Aorta (tissue), 5 donors: ENCODE results near the gene AKAP13. TPM values are rescaled to one million over a fixed set of nuclear protein-coding genes. Genes with fewer than 3 reads are reported as not detected.

ENCODE experiments used
- ATAC-seq: fragments of 200-7000 bp; cut with Tn5 transposase; one replicate; pipeline ENCODE4 v1.9.1; 2022; ENCODE audit warnings: moderate library complexity; ENCODE audit not compliant: low FRiP score
- DNase-seq, 2 donors: peaks; one replicate each; pipeline ENCODE4 v3.0.0-alpha.2; 2020
- H3K27ac ChIP-seq, 2 donors: one replicate each; pipeline ENCODE4 v1.5.1; 2013; ENCODE audit warnings: low read length in 2 of 2, mild to moderate bottlenecking in 2 of 2, moderate library complexity in 2 of 2, control low read depth in 1 of 2, inconsistent platforms in 1 of 2, low read depth in 1 of 2
- H3K27me3 ChIP-seq, 2 donors: one replicate each; pipeline ENCODE4 v1.6.1; 2013; ENCODE audit warnings: control low read depth in 1 of 2, low read length in 1 of 2, mild to moderate bottlenecking in 1 of 2, moderate library complexity in 1 of 2; ENCODE audit not compliant: insufficient read depth in 2 of 2, control insufficient read depth in 1 of 2
- H3K36me3 ChIP-seq, 2 donors: one replicate each; pipeline ENCODE4 v1.6.1; 2013; ENCODE audit warnings: control low read depth in 1 of 2, low read length in 1 of 2, mild to moderate bottlenecking in 1 of 2; ENCODE audit not compliant: insufficient read depth in 2 of 2, control insufficient read depth in 1 of 2
- H3K4me1 ChIP-seq, 2 donors: one replicate each; pipeline ENCODE4 v1.6.1; 2013; ENCODE audit warnings: low read length in 2 of 2, control low read depth in 1 of 2, mild to moderate bottlenecking in 1 of 2, moderate library complexity in 1 of 2; ENCODE audit not compliant: insufficient read depth in 2 of 2, control insufficient read depth in 1 of 2
- H3K4me3 ChIP-seq, 2 donors: one replicate each; pipeline ENCODE4 v1.5.1; 2013; ENCODE audit warnings: low read length in 2 of 2, control low read depth in 1 of 2, mild to moderate bottlenecking in 1 of 2
- H3K9me3 ChIP-seq: one replicate; pipeline ENCODE4 v1.6.1; 2013; ENCODE audit warnings: mild to moderate bottlenecking, low read length; ENCODE audit not compliant: control insufficient read depth
- WGBS, 2 donors: extraction: QIAGEN DNeasy Blood & Tissue Kit; methylation state at CpG; one replicate each; pipeline ENCODE4 v1.1.7; 2013; 5-methylcytosine and 5-hydroxymethylcytosine counted together
- intact Hi-C, 2 donors: fragments of 100-400 bp; cut with DNase I; formaldehyde crosslinking; loops; one replicate each; pipeline versions ENCODE4 v1.14.2 to v1.15.0; 2022
- polyA plus RNA-seq, 2 donors: library from polyadenylated mRNA; stranded (reverse); fragments of 200-250 nt; gene quantifications; one replicate each; pipeline ENCODE4 v1.2.3, GENCODE V29; 2013
- total RNA-seq, 2 donors: library from RNA; stranded (reverse); fragmentation: NEBNext Ultra II Directional; extraction: Animal tissue kit (Norgen Biotek cat#: 25700); gene quantifications; one replicate each; pipeline ENCODE4 v1.2.1, GENCODE V29; 2021
- donor health status: healthy with polysubstance abuse.
- donor health status: Bipolar disorder and iron deficiency.
- donor health status: DM: no; HTN: no; CAD: no.
- donor health status: DM: no; HTN: no; CAD: no.
- donor health status: DM: yes; HTN: yes; CAD: no.

The AKAP13 gene
- total and polyA plus RNA-seq, 4 donors, result 29.6 to 267 (median 138) TPM

DNA sequence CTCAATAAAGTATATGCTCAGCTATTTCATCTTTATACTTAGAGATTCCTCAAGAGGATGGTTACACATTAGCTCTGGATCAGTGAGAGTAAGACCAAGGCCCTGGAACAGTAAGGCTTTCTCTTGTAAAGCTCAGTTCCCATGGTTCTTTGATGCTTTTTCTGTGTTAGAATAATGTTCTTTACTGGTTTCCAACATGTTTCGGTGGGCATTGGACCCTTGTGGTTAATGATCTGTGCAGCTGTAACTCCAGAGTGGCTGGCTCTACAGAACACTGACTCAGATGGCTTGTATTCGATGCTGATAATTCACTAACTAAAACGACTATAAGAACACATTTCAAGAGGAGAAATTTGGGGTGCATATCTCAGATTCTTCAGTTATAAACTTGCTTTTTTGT, 114.7 kb downstream of the AKAP13 start:
- WGBS, 2 donors, result 75 to 79% methylated on average over 3 of the region's 3 CpGs
- Histone ChIP-seq H3K4me3 (no peak overlapping the region), H3K9me3 (no peaks in the 10 kb centered on the region), H3K27me3 (no peaks in the 10 kb centered on the region), H3K27ac (no peak overlapping the region), H3K36me3 (no peaks in the 10 kb centered on the region), H3K4me1 (no peaks in the 10 kb centered on the region)
- DNase-seq (no peak), ATAC-seq (no peak)
- intact Hi-C loops, result loop anchor here in 1 of 2 donors (10.0 kb wide), 1 partner anchor 340 kb away; no protein-coding TSS in a partner anchor

- DNase-seq (no peak), ATAC-seq (no peak)
- no peaks in the 10 kb centered on the region for H3K36me3 ChIP-seq
- intact Hi-C loops, result loop anchor here in 1 of 2 donors (10.0 kb wide), 1 partner anchor 339 kb away; no protein-coding TSS in a partner anchor
- H3K27ac ChIP-seq, result no peak overlapping the region
- H3K9me3 ChIP-seq, result no peaks in the 10 kb centered on the region
- peaks cover 0 to 3% of the 10 kb centered on the region in 2 donors for H3K4me1 ChIP-seq
- WGBS, 2 donors, result 94 to 96% methylated on average over 2 of the region's 2 CpGs
- no peaks in the 10 kb centered on the region for H3K27me3 ChIP-seq
- H3K4me3 ChIP-seq, result no peak overlapping the region
Observed at GRCh38 chr15:85495544-85495943, 115.1 kb downstream of the AKAP13 start.

DNA sequence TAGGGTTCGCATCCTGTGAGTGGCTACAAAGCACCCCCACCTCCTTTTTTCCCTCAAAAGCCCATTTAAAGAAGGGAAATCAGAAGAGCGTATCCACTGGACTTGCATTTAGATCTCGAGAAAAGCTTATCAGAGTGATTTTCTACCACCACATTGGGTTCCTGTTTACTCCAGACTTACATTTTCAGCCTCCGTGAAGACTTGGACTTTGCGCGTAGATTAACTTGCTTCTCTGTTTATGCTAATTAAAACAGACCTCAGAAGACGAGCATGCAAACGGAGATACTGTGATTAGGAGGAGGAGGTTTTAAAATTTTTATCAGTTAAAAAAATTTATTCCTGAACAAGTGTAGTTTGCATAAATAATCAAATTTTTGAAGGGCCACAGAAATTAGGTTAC, 115.7 kb downstream of the AKAP13 start:
- Histone ChIP-seq H3K27me3 (no peaks in the 10 kb centered on the region), H3K4me3 (no peak overlapping the region), H3K27ac (no peak overlapping the region), H3K4me1 (peaks cover 0 to 4% of the 10 kb centered on the region in 2 donors), H3K36me3 (no peaks in the 10 kb centered on the region), H3K9me3 (no peaks in the 10 kb centered on the region)
- DNase-seq (no peak), ATAC-seq (no peak)
- intact Hi-C loops, result loop anchor here in 1 of 2 donors (10.0 kb wide), 1 partner anchor 339 kb away; no protein-coding TSS in a partner anchor
- 85 to 88% methylated on average over 8 of the region's 8 CpGs for WGBS, 2 donors

- Histone ChIP-seq H3K4me3 (no peak overlapping the region), H3K36me3 (no peaks in the 10 kb centered on the region), H3K9me3 (no peaks in the 10 kb centered on the region), H3K4me1 (peaks cover 0 to 4% of the 10 kb centered on the region in 2 donors), H3K27me3 (no peaks in the 10 kb centered on the region), H3K27ac (no peak overlapping the region)
- WGBS, 2 donors, result 49 to 62% methylated on average over 2 of the region's 2 CpGs
- ATAC-seq (no peak), DNase-seq (no peak)
- intact Hi-C loops, result loop anchor here in 1 of 2 donors (10.0 kb wide), 1 partner anchor 338 kb away; no protein-coding TSS in a partner anchor
Observed at GRCh38 chr15:85496551-85497171, 116.3 kb downstream of the AKAP13 start.

GRCh38 chr15:85497172-85497569, 116.8 kb downstream of the AKAP13 start:
- H3K4me3 ChIP-seq, result no peak overlapping the region
- H3K4me1 ChIP-seq, result peaks cover 0 to 4% of the 10 kb centered on the region in 2 donors
- no peaks in the 10 kb centered on the region for H3K27me3 ChIP-seq
- intact Hi-C loops, result loop anchor here in 1 of 2 donors (10.0 kb wide), 1 partner anchor 338 kb away; no protein-coding TSS in a partner anchor
- H3K9me3 ChIP-seq, result no peaks in the 10 kb centered on the region
- WGBS, 2 donors, result 82 to 86% methylated on average over 2 of the region's 2 CpGs
- DNase-seq (no peak), ATAC-seq (no peak)
- no peaks in the 10 kb centered on the region for H3K36me3 ChIP-seq
- H3K27ac ChIP-seq, result no peak overlapping the region

- H3K27ac ChIP-seq, result no peak overlapping the region
- intact Hi-C loops, result loop anchor here in 1 of 2 donors (10.0 kb wide), 1 partner anchor 336 kb away; no protein-coding TSS in a partner anchor
- 89% methylated on average over 6 of the region's 6 CpGs for WGBS, 2 donors
Observed at GRCh38 chr15:85498471-85498870, 118.1 kb downstream of the AKAP13 start.

DNA sequence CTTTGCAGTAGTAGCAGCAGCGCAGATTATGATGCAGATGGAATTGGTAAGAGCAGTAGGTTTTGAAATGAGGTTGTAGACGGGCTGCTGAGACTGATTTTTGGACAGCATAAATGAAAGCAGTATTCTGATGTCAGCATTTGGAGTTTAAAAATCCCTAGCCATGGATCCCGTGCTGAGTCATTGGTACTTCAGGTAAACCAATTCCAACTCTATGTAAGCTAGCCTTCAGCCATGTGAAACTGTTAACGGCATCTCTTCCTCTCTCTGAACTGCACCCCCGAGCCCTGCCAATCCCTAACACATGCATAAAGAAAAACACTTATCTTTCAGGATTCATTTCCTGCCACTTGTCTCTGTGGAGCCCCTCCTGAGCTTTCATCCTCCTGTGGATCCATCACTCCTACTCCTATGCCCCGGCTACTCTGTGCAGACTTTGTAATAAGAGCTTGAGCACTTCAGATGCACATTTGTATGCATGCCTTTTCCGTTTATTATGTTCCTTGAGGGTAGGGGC, 119.0 kb downstream of the AKAP13 start:
- DNase-seq, result no peak
- no peak for ATAC-seq
- H3K27me3 ChIP-seq, result no peaks in the 10 kb centered on the region
- no peaks in the 10 kb centered on the region for H3K9me3 ChIP-seq
- no peak overlapping the region for H3K27ac ChIP-seq
- peaks cover 0 to 4% of the 10 kb centered on the region in 2 donors for H3K4me1 ChIP-seq
- intact Hi-C loops, result loop anchor here in 1 of 2 donors (10.0 kb wide), 1 partner anchor 335 kb away; no protein-coding TSS in a partner anchor
- no peak overlapping the region for H3K4me3 ChIP-seq
- 71 to 74% methylated on average over 7 of the region's 7 CpGs for WGBS, 2 donors
- no peaks in the 10 kb centered on the region for H3K36me3 ChIP-seq

More at GRCh38 chr15:85498471-85498870, 118.1 kb downstream of the AKAP13 start:
- DNase-seq (no peak), ATAC-seq (no peak)
- Histone ChIP-seq H3K36me3 (no peaks in the 10 kb centered on the region), H3K9me3 (no peaks in the 10 kb centered on the region), H3K27me3 (no peaks in the 10 kb centered on the region), H3K4me1 (peaks cover 0 to 4% of the 10 kb centered on the region in 2 donors), H3K4me3 (no peak overlapping the region)

GRCh38 chr15:85500060-85500708, 119.8 kb downstream of the AKAP13 start:
- Histone ChIP-seq H3K9me3 (no peaks in the 10 kb centered on the region), H3K36me3 (no peaks in the 10 kb centered on the region), H3K27ac (no peak overlapping the region), H3K4me3 (no peak overlapping the region), H3K27me3 (no peaks in the 10 kb centered on the region), H3K4me1 (peaks cover 0 to 4% of the 10 kb centered on the region in 2 donors)
- ATAC-seq (no peak), DNase-seq (no peak)
- intact Hi-C loops, result loop anchor here (10.0 kb wide), 3 partner anchors 165 to 205 kb away; no protein-coding TSS in a partner anchor
- 72 to 77% methylated on average over 6 of the region's 6 CpGs for WGBS, 2 donors
